T-helper 2 cell (primary cell): ENCODE results near the gene SLC43A3.
"Not testable (repeated sequence)": the region's sequence is repeated elsewhere in the genome, so short reads cannot be mapped to it uniquely, and the experiment has no call there.

Source experiments
- DNase-seq, 5 experiments: peaks; one replicate each; pipeline versions ENCODE4 v3.0.0 to v3.0.0-alpha.2; 2012 to 2022

Gene SLC43A3

GRCh38 chr11:57459164-57460021 lies 32.5 kb upstream of the SLC43A3 start:
- DNase-seq: peak in 1 of 5 experiments; percentile 45

- DNase-seq: peak in 2 of 5 experiments; percentile 32 to 50
Observed at GRCh38 chr11:57458410-57459163, 31.7 kb upstream of the SLC43A3 start.

GRCh38 chr11:57458060-57458409 lies 31.1 kb upstream of the SLC43A3 start:
- DNase-seq: no peak

GRCh38 chr11:57457643-57458023 lies 30.7 kb upstream of the SLC43A3 start:
- DNase-seq: no peak

- peak; percentile 42 to 65 (median 52) for DNase-seq
Observed at GRCh38 chr11:57456960-57457642, 30.2 kb upstream of the SLC43A3 start.

- no peak for DNase-seq
Observed at GRCh38 chr11:57453543-57454177, 26.7 kb upstream of the SLC43A3 start.

- DNase-seq: no peak
Observed at GRCh38 chr11:57446055-57446454, 19.1 kb upstream of the SLC43A3 start.

- not testable (repeated sequence) for DNase-seq
Observed at GRCh38 chr11:57445122-57445394, 18.1 kb upstream of the SLC43A3 start.

GRCh38 chr11:57444362-57445121 lies 17.6 kb upstream of the SLC43A3 start:
- no peak for DNase-seq

- no peak for DNase-seq
Observed at GRCh38 chr11:57440744-57441414, 14.0 kb upstream of the SLC43A3 start.

GRCh38 chr11:57439786-57440185 lies 12.9 kb upstream of the SLC43A3 start:
- no peak for DNase-seq

- DNase-seq: no peak
Observed at GRCh38 chr11:57438345-57439285, 11.7 kb upstream of the SLC43A3 start.

- no peak for DNase-seq
Observed at GRCh38 chr11:57436031-57436430, 9.1 kb upstream of the SLC43A3 start.

GRCh38 chr11:57434640-57435546 lies 8.0 kb upstream of the SLC43A3 start:
- DNase-seq: no peak

- DNase-seq: peak in 1 of 5 experiments; percentile 23
Observed at GRCh38 chr11:57432714-57433163, 5.8 kb upstream of the SLC43A3 start.

GRCh38 chr11:57432149-57432561 lies 5.2 kb upstream of the SLC43A3 start:
- no peak for DNase-seq

- DNase-seq: no peak
Observed at GRCh38 chr11:57430952-57431351, 4.0 kb upstream of the SLC43A3 start.

GRCh38 chr11:57429946-57430345 lies 3.0 kb upstream of the SLC43A3 start:
- no peak for DNase-seq

- no peak for DNase-seq
Observed at GRCh38 chr11:57428643-57429042, 1.7 kb upstream of the SLC43A3 start.
